Neural progenitor cell (in vitro differentiated cells): ENCODE measurements around the gene GRB7.

Experiments used
- CTCF ChIP-seq: fragments of 200-600 bp; sonication (generic); IDR thresholded peaks from 2 replicates; pipeline ENCODE4 v1.5.1; 2017; ENCODE audit warnings: antibody characterized with exemption, mild to moderate bottlenecking
- EZH2 ChIP-seq: fragments of 200-600 bp; sonication (generic); IDR thresholded peaks from 2 replicates; pipeline ENCODE4 v1.6.1; 2017; ENCODE audit warnings: antibody characterized with exemption, mild to moderate bottlenecking, moderate library complexity

DNA sequence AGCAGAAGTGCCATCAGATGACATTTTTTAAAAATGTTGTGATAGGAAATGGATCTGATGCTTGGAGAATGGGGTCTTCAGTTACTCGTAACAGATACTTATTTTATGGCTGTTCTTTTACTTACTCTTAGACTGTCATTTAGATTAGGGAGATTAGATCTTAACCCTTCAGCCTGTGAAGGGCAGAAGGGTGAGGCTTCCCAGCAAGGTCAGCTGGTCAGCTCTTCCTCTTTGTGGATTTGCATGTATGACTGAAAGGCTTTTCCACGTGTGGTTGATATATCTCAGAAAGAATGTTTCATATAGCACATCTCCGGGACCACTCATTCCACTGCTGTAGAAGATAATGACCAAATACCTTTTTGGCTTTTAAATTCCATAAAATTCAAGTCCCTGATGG is 27.4 kb downstream of the GRB7 start:
- TF ChIP-seq CTCF (no peak), EZH2 (no peak)
